Measurements from ENCODE around the gene WNT3A. TPM values are rescaled to one million over a fixed set of nuclear protein-coding genes. Genes with fewer than 3 reads are reported as not detected.
"Not testable (repeated sequence)": the region's sequence is repeated elsewhere in the genome, so short reads cannot be mapped to it uniquely, and the experiment has no call there.

The WNT3A gene
- total RNA-seq, 4 donors from 2014 or later = not detected

GRCh38 chr1:228016653-228017355, 10.0 kb downstream of the WNT3A start:
- in situ Hi-C loops (cut with MboI; ENCODE audit: low pct_ligation_motif_present in 1 of 4, low pct_unique_long_range_greater_than_20kb in 1 of 4, low sequenced_read_pairs in 3 of 4) = no loop called here
- 74% methylated on average over 12 of the region's 12 CpGs; no CpG with 5 or more reads in 1 of the 2 donors for WGBS, 2 donors (ENCODE audit: low coverage in 1 of 2)

DNA sequence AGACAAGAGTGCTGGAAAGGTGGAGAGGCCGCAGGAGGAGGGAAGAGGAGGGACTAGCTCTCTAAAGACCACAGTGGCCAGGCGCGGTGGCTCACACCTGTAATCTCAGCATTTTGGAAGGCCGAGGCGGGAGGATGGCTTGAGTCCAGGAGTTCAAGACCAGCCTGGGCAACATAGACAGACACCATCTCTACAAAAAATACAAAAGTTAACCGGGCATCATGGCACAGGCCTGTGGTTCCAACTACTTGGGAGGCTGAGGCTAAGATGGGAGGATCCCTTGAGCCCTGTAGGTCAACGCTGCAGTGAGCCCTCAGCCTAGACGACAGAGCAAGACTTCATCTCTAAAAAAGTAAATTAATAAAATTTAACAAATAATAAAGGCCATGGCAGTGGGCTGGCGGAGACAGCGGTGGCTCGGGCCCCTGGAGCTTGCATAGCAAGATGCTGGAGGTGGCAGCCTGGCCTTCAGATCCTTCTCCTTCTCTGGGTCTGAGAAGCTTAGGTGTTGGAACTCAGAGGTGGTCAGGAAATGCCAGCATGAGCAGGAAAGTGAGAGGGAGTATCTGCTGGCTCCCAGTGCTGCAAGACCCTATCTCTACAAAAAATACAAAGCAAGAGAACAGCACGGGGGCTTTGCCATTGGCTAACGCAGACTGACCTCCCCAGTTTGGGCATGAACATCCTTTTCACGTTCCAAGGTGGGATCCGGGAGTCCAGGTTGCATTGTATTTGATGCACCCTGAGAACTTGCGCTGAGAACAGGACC, 10.7 kb downstream of the WNT3A start:
- Histone ChIP-seq H3K4me1 (no peaks in the 10 kb centered on the region), H3K36me3 (no peaks in the 10 kb centered on the region), H3K27me3 (no peaks in the 10 kb centered on the region), H3K27ac (no peak overlapping the region), H3K9me3 (no peaks in the 10 kb centered on the region), H3K4me3 (no peak overlapping the region)
- intact Hi-C loops (cut with DNase I; ENCODE audit: low total_unique reads) (no loop called here), in situ Hi-C loops (cut with MboI; ENCODE audit: low pct_ligation_motif_present in 1 of 4, low pct_unique_long_range_greater_than_20kb in 1 of 4, low sequenced_read_pairs in 3 of 4) (no loop called here)
- no peak for DNase-seq
- WGBS, 2 donors (ENCODE audit: low coverage in 1 of 2) = 90 to 92% methylated on average over 9 to 16 of the region's 16 CpGs
- TF ChIP-seq POLR2AphosphoS5 (IDR thresholded peaks at IDR 0.05) (no peak), EP300 (IDR thresholded peaks at IDR 0.05; ENCODE audit: low read depth) (no peak), POLR2A (IDR thresholded peaks at IDR 0.05) (no peak), CTCF (IDR thresholded peaks at IDR 0.05) (no peak)

More at GRCh38 chr1:228016653-228017355, 10.0 kb downstream of the WNT3A start:
- intact Hi-C loops (cut with DNase I; ENCODE audit: low total_unique reads) = no loop called here
- Histone ChIP-seq H3K27ac (no peak overlapping the region), H3K36me3 (no peaks in the 10 kb centered on the region), H3K9me3 (no peaks in the 10 kb centered on the region), H3K4me3 (no peak overlapping the region), H3K27me3 (peaks cover under 1% of the 10 kb centered on the region), H3K4me1 (no peaks in the 10 kb centered on the region)
- no peak for DNase-seq
- TF ChIP-seq EP300 (IDR thresholded peaks at IDR 0.05; ENCODE audit: low read depth) (no peak), POLR2A (IDR thresholded peaks at IDR 0.05) (no peak), CTCF (IDR thresholded peaks at IDR 0.05) (no peak), POLR2AphosphoS5 (IDR thresholded peaks at IDR 0.05) (no peak)

- H3K27ac ChIP-seq = no peak overlapping the region
- H3K27me3 ChIP-seq = no peaks in the 10 kb centered on the region
- no peaks in the 10 kb centered on the region for H3K4me1 ChIP-seq
- H3K9me3 ChIP-seq = no peaks in the 10 kb centered on the region
- no peak for TF ChIP-seq POLR2AphosphoS5 (IDR thresholded peaks at IDR 0.05)
- TF ChIP-seq CTCF (IDR thresholded peaks at IDR 0.05) = no peak
- TF ChIP-seq POLR2A (IDR thresholded peaks at IDR 0.05) = no peak
- TF ChIP-seq EP300 (IDR thresholded peaks at IDR 0.05; ENCODE audit: low read depth) = no peak
- H3K4me3 ChIP-seq = no peak overlapping the region
- DNase-seq = no peak
- intact Hi-C loops (cut with DNase I; ENCODE audit: low total_unique reads) = no loop called here
- in situ Hi-C loops (cut with MboI; ENCODE audit: low pct_ligation_motif_present in 1 of 4, low pct_unique_long_range_greater_than_20kb in 1 of 4, low sequenced_read_pairs in 3 of 4) = no loop called here
- no peaks in the 10 kb centered on the region for H3K36me3 ChIP-seq
- WGBS, 2 donors (ENCODE audit: low coverage in 1 of 2) = 89% methylated on average over 5 of the region's 5 CpGs; no CpG with 5 or more reads in 1 of the 2 donors
Observed at GRCh38 chr1:228018125-228018398, 11.3 kb downstream of the WNT3A start.

DNA sequence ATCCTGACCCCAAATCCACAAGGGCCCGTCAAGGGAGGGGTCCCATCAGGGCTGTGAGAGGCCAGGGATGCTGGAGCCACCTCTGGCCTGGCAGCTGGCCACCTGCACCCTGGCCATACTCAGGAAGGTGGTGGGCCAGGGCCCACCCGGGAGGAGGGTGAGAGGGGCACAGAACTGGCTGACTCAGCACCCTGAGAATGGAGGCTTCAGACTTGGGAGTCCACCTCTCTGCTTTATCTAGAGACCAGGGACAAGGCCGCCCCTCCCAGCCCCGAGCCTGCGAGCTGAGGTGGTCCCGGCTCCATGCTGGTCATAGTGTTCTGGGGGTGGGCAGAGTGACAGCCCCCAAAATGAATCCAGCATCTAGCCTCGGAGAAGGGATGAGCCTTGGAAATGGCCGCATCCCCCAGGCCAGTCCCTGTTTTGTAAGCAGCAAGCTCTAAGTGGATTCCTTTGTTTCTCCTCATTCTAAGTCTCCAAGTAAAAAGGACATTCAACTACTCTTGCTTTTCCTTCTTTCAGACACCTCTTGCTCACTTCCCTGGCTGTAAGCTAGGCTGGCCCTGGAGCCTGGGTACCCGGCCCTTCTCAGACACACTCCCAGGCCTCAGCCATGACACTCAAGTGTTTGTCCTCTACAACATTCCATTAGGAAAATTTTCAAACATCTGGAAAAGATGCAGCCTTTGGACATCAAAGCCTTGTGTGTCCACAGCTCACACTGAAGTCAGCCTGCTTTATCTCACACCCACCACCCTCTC, 12.3 kb downstream of the WNT3A start:
- Histone ChIP-seq H3K4me1 (no peaks in the 10 kb centered on the region), H3K4me3 (no peak overlapping the region), H3K27ac (no peak overlapping the region), H3K9me3 (no peaks in the 10 kb centered on the region), H3K36me3 (no peaks in the 10 kb centered on the region), H3K27me3 (no peaks in the 10 kb centered on the region)
- intact Hi-C loops (cut with DNase I; ENCODE audit: low total_unique reads) = no loop called here
- no peak for DNase-seq
- 83 to 100% methylated on average over 1 to 7 of the region's 9 CpGs for WGBS, 2 donors (ENCODE audit: low coverage in 1 of 2)
- TF ChIP-seq CTCF (IDR thresholded peaks at IDR 0.05) = no peak
- no peak for TF ChIP-seq POLR2AphosphoS5 (IDR thresholded peaks at IDR 0.05)
- TF ChIP-seq POLR2A (IDR thresholded peaks at IDR 0.05) = no peak
- TF ChIP-seq EP300 (IDR thresholded peaks at IDR 0.05; ENCODE audit: low read depth) = no peak
- in situ Hi-C loops (cut with MboI; ENCODE audit: low pct_ligation_motif_present in 1 of 4, low pct_unique_long_range_greater_than_20kb in 1 of 4, low sequenced_read_pairs in 3 of 4) = no loop called here

GRCh38 chr1:228019722-228020083, 12.9 kb downstream of the WNT3A start:
- 85 to 100% methylated on average over 2 to 5 of the region's 5 CpGs for WGBS, 2 donors (ENCODE audit: low coverage in 1 of 2)

More at GRCh38 chr1:228019722-228020083, 12.9 kb downstream of the WNT3A start:
- H3K4me1 ChIP-seq; H3K4me3 ChIP-seq; intact Hi-C loops (cut with DNase I; ENCODE audit: low total_unique reads); H3K9me3 ChIP-seq; H3K27ac ChIP-seq; DNase-seq; in situ Hi-C loops (cut with MboI; ENCODE audit: low pct_ligation_motif_present in 1 of 4, low pct_unique_long_range_greater_than_20kb in 1 of 4, low sequenced_read_pairs in 3 of 4); H3K36me3 ChIP-seq; H3K27me3 ChIP-seq: not testable (repeated sequence)

All from transverse colon (tissue), 4 donors.